GM18517 (cell line): ENCODE data around the gene KRT76.
"Not testable (repeated sequence)": the region's sequence is repeated elsewhere in the genome, so short reads cannot be mapped to it uniquely, and the experiment has no call there.

Experiments used
- ATAC-seq: cut with Tn5 transposase; IDR thresholded peaks from one replicate; pipeline ENCODE4 v1.9.1; 2021; ENCODE audit warnings: mild to moderate bottlenecking, moderate library complexity; ENCODE audit not compliant: unreplicated experiment

Gene KRT76

GRCh38 chr12:52798671-52799504, 21.7 kb upstream of the KRT76 start:
- ATAC-seq, result no peak

- no peak for ATAC-seq
These were observed 21.0 kb upstream of the KRT76 start for GRCh38 chr12:52798003-52798670.

GRCh38 chr12:52797529-52797894, 20.4 kb upstream of the KRT76 start:
- ATAC-seq, result no peak

- ATAC-seq, result no peak
These were observed 19.8 kb upstream of the KRT76 start for GRCh38 chr12:52796839-52797528.

GRCh38 chr12:52796429-52796794, 19.3 kb upstream of the KRT76 start:
- ATAC-seq, result no peak

- no peak for ATAC-seq
These were observed 18.7 kb upstream of the KRT76 start, which contains the start of gene KRT3 for GRCh38 chr12:52795694-52796428. TSS of gene KRT3 (minus strand) at chr12:52796117. CDS start at chr12:52796042, 75 bp downstream.

- ATAC-seq, result not testable (repeated sequence)
These were observed 18.2 kb upstream of the KRT76 start for GRCh38 chr12:52795332-52795674.

GRCh38 chr12:52794479-52795331, 17.6 kb upstream of the KRT76 start:
- ATAC-seq, result no peak

- no peak for ATAC-seq
These were observed 15.3 kb upstream of the KRT76 start for GRCh38 chr12:52792185-52793029.

GRCh38 chr12:52791271-52792184, 14.4 kb upstream of the KRT76 start:
- ATAC-seq, result no peak

GRCh38 chr12:52790427-52791270, 13.5 kb upstream of the KRT76 start:
- ATAC-seq, result no peak

- no peak for ATAC-seq
These were observed 12.7 kb upstream of the KRT76 start for GRCh38 chr12:52789637-52790426.

GRCh38 chr12:52788876-52789636, 11.9 kb upstream of the KRT76 start:
- no peak for ATAC-seq

- ATAC-seq, result no peak
These were observed 11.2 kb upstream of the KRT76 start for GRCh38 chr12:52788192-52788875.
